Nephron (organoid): Measurements from ENCODE around the gene KIF11.

Experiments used
- H3K27ac Mint-ChIP-seq, 3 experiments: 2 replicates each; pipeline ENCODE4 v1.8.0; 2020; ENCODE audit warnings: mixed read lengths in 3 of 3, mild to moderate bottlenecking in 2 of 3, moderate library complexity in 1 of 3
- H3K27me3 Mint-ChIP-seq: 2 replicates; pipeline ENCODE4 v1.8.0; 2021; ENCODE audit warnings: low read depth, mild to moderate bottlenecking, moderate library complexity, mixed read lengths
- H3K36me3 Mint-ChIP-seq: 2 replicates; pipeline ENCODE4 v1.8.0; 2020; ENCODE audit warnings: low read depth, mixed read lengths
- H3K4me1 Mint-ChIP-seq: 2 replicates; pipeline ENCODE4 v1.8.0; 2020; ENCODE audit warnings: mixed read lengths
- H3K4me3 Mint-ChIP-seq, 3 experiments: 2 replicates each; pipeline ENCODE4 v1.8.0; 2020; ENCODE audit warnings: mild to moderate bottlenecking in 3 of 3, mixed read lengths in 3 of 3, moderate library complexity in 2 of 3
- H3K9me3 Mint-ChIP-seq: 2 replicates; pipeline ENCODE4 v1.8.0; 2020; ENCODE audit warnings: mixed read lengths
- CTCF ChIP-seq, 3 experiments: fragments of 200-600 bp; sonication (generic); IDR thresholded peaks; one replicate each; pipeline ENCODE4 v1.5.0; 2021; ENCODE audit warnings: antibody characterized with exemption in 3 of 3; ENCODE audit not compliant: unreplicated experiment in 3 of 3

Gene KIF11

GRCh38 chr10:92598321-92598720 lies 5.4 kb downstream of the KIF11 start:
- peaks cover 11% of the 10 kb centered on the region for H3K9me3 Mint-ChIP-seq
- H3K4me1 Mint-ChIP-seq, result peaks cover 6% of the 10 kb centered on the region
- no peak overlapping the region for H3K4me3 Mint-ChIP-seq
- H3K27me3 Mint-ChIP-seq, result no peaks in the 10 kb centered on the region
- TF ChIP-seq CTCF (IDR thresholded peaks at IDR 0.05; ENCODE audit: unreplicated experiment in 3 of 3), result no peak
- peaks cover 21% of the 10 kb centered on the region for H3K36me3 Mint-ChIP-seq
- H3K27ac Mint-ChIP-seq, result no peak overlapping the region

- no peaks in the 10 kb centered on the region for H3K27me3 Mint-ChIP-seq
- H3K4me1 Mint-ChIP-seq, result no peaks in the 10 kb centered on the region
- no peak for TF ChIP-seq CTCF (IDR thresholded peaks at IDR 0.05; ENCODE audit: unreplicated experiment in 3 of 3)
- no peak overlapping the region for H3K27ac Mint-ChIP-seq
- no peak overlapping the region for H3K4me3 Mint-ChIP-seq
- H3K36me3 Mint-ChIP-seq, result peaks cover 42% of the 10 kb centered on the region
- peaks cover 9% of the 10 kb centered on the region for H3K9me3 Mint-ChIP-seq
These were observed 11.9 kb downstream of the KIF11 start for GRCh38 chr10:92604841-92605240.

GRCh38 chr10:92615515-92615914 lies 22.6 kb downstream of the KIF11 start:
- Mint-ChIP-seq H3K4me1 (no peaks in the 10 kb centered on the region), H3K27me3 (no peaks in the 10 kb centered on the region), H3K27ac (no peak overlapping the region), H3K9me3 (no peaks in the 10 kb centered on the region), H3K36me3 (peaks cover 55% of the 10 kb centered on the region), H3K4me3 (no peak overlapping the region)
- no peak for TF ChIP-seq CTCF (IDR thresholded peaks at IDR 0.05; ENCODE audit: unreplicated experiment in 3 of 3)

- Mint-ChIP-seq H3K4me3 (no peak overlapping the region), H3K4me1 (no peaks in the 10 kb centered on the region), H3K27ac (no peak overlapping the region), H3K27me3 (no peaks in the 10 kb centered on the region), H3K9me3 (no peaks in the 10 kb centered on the region), H3K36me3 (peaks cover 64% of the 10 kb centered on the region)
- no peak for TF ChIP-seq CTCF (IDR thresholded peaks at IDR 0.05; ENCODE audit: unreplicated experiment in 3 of 3)
These were observed 26.4 kb downstream of the KIF11 start for GRCh38 chr10:92619368-92619767.

- no peaks in the 10 kb centered on the region for H3K4me1 Mint-ChIP-seq
- H3K4me3 Mint-ChIP-seq, result no peak overlapping the region
- TF ChIP-seq CTCF (IDR thresholded peaks at IDR 0.05; ENCODE audit: unreplicated experiment in 3 of 3), result no peak
- H3K36me3 Mint-ChIP-seq, result peaks cover 78% of the 10 kb centered on the region
- H3K27ac Mint-ChIP-seq, result no peak overlapping the region
- H3K9me3 Mint-ChIP-seq, result no peaks in the 10 kb centered on the region
- no peaks in the 10 kb centered on the region for H3K27me3 Mint-ChIP-seq
These were observed 35.0 kb downstream of the KIF11 start for GRCh38 chr10:92627845-92628480.

- Mint-ChIP-seq H3K9me3 (no peaks in the 10 kb centered on the region), H3K4me1 (no peaks in the 10 kb centered on the region), H3K4me3 (no peak overlapping the region), H3K27ac (no peak overlapping the region), H3K27me3 (no peaks in the 10 kb centered on the region), H3K36me3 (peaks cover 70% of the 10 kb centered on the region)
- no peak for TF ChIP-seq CTCF (IDR thresholded peaks at IDR 0.05; ENCODE audit: unreplicated experiment in 3 of 3)
These were observed 37.0 kb downstream of the KIF11 start for GRCh38 chr10:92629945-92630344.
